CD14-positive monocyte (primary cell): Measurements from ENCODE around the gene CBLB. TPM values are rescaled to one million over a fixed set of nuclear protein-coding genes. Genes with fewer than 3 reads are reported as not detected.

ENCODE experiments used
- DNase-seq, 3 donors: peaks; one replicate each; pipeline ENCODE4 v3.0.0-alpha.2; 2011 to 2022
- H2AFZ ChIP-seq: 2 replicates; pipeline ENCODE4 v1.6.0; 2012; ENCODE audit warnings: mild to moderate bottlenecking, low read depth, low read length, inconsistent platforms; ENCODE audit not compliant: insufficient read depth, poor library complexity, severe bottlenecking
- H3K27ac ChIP-seq, 2 donors: 1 replicate in 1 of 2; 2 replicates in 1 of 2; pipeline ENCODE4 v1.5.1; 2012 to 2013; ENCODE audit warnings: low read length in 2 of 2, control low read depth in 1 of 2, inconsistent platforms in 1 of 2, low read depth in 1 of 2, mild to moderate bottlenecking in 1 of 2
- H3K27me3 ChIP-seq, 2 donors: one replicate each; pipeline versions ENCODE4 v1.6.0 to v1.6.1; 2011 to 2013; ENCODE audit warnings: low read length in 2 of 2; ENCODE audit not compliant: control insufficient read depth in 2 of 2, insufficient read depth in 2 of 2
- H3K36me3 ChIP-seq, 2 donors: replicated peaks in 1 of 2; 1 replicate in 1 of 2; 2 replicates in 1 of 2; pipeline versions ENCODE4 v1.5.1 to v1.6.1; 2012 to 2013; ENCODE audit warnings: low read length in 2 of 2, control low read depth in 1 of 2, inconsistent platforms in 1 of 2, mild to moderate bottlenecking in 1 of 2; ENCODE audit not compliant: insufficient read depth in 2 of 2, control insufficient read depth in 1 of 2
- H3K4me1 ChIP-seq, 2 donors: 1 replicate in 1 of 2; 2 replicates in 1 of 2; pipeline versions ENCODE4 v1.5.1 to v1.6.1; 2012 to 2013; ENCODE audit warnings: low read length in 2 of 2, control low read depth in 1 of 2, inconsistent platforms in 1 of 2, mild to moderate bottlenecking in 1 of 2, moderate library complexity in 1 of 2; ENCODE audit not compliant: insufficient read depth in 2 of 2, control insufficient read depth in 1 of 2
- H3K4me2 ChIP-seq: replicated peaks from 2 replicates; pipeline ENCODE3; 2012; ENCODE audit warnings: low read length, moderate library complexity, mild to moderate bottlenecking; ENCODE audit not compliant: poor library complexity, severe bottlenecking; ENCODE audit errors: extremely low read depth
- H3K4me3 ChIP-seq, 3 experiments: fragments of 200-600 bp in 1 of 3; sonication (generic) in 1 of 3; replicated peaks in 1 of 3; 1 replicate in 2 of 3; 2 replicates in 1 of 3; pipeline ENCODE4 v1.5.1; 2011 to 2013; ENCODE audit warnings: low read length in 3 of 3, mild to moderate bottlenecking in 3 of 3, control low read depth in 2 of 3, low read depth in 2 of 3, inconsistent platforms in 1 of 3, moderate library complexity in 1 of 3
- H3K79me2 ChIP-seq: 2 replicates; pipeline ENCODE4 v1.6.0; 2012; ENCODE audit warnings: mild to moderate bottlenecking, control low read depth, inconsistent platforms, low read length, moderate library complexity; ENCODE audit not compliant: insufficient read depth
- H3K9ac ChIP-seq: 2 replicates; pipeline ENCODE4 v1.6.0; 2017; ENCODE audit warnings: low read length, mild to moderate bottlenecking; ENCODE audit not compliant: insufficient read depth, poor library complexity, severe bottlenecking
- H3K9me3 ChIP-seq, 2 donors: replicated peaks in 1 of 2; 1 replicate in 1 of 2; 2 replicates in 1 of 2; pipeline versions ENCODE4 v1.5.1 to v1.6.1; 2012 to 2013; ENCODE audit warnings: low read length in 2 of 2, control low read depth in 1 of 2; ENCODE audit not compliant: control insufficient read depth in 1 of 2, insufficient read depth in 1 of 2
- H4K20me1 ChIP-seq: 2 replicates; pipeline ENCODE4 v1.6.0; 2012; ENCODE audit warnings: mild to moderate bottlenecking, low read length, control low read depth, moderate library complexity; ENCODE audit not compliant: insufficient read depth
- H3K27ac Mint-ChIP-seq, 7 donors: one replicate each; pipeline ENCODE4 v1.8.0; 2020; ENCODE audit warnings: mild to moderate bottlenecking in 7 of 7, mixed read lengths in 7 of 7, moderate library complexity in 6 of 7, inconsistent platforms in 2 of 7
- H3K27me3 Mint-ChIP-seq, 3 donors: one replicate each; pipeline ENCODE4 v1.8.0; 2021 to 2022; ENCODE audit warnings: low read depth in 3 of 3, mild to moderate bottlenecking in 3 of 3, mixed read lengths in 3 of 3, moderate library complexity in 3 of 3, inconsistent platforms in 1 of 3
- H3K36me3 Mint-ChIP-seq, 2 donors: one replicate each; pipeline ENCODE4 v1.8.0; 2020; ENCODE audit warnings: mixed read lengths in 2 of 2, inconsistent platforms in 1 of 2, mild to moderate bottlenecking in 1 of 2
- H3K4me1 Mint-ChIP-seq: one replicate; pipeline ENCODE4 v1.8.0; 2020; ENCODE audit warnings: mild to moderate bottlenecking, mixed read lengths
- H3K4me3 Mint-ChIP-seq, 2 donors: one replicate each; pipeline ENCODE4 v1.8.0; 2020; ENCODE audit warnings: mild to moderate bottlenecking in 2 of 2, mixed read lengths in 2 of 2, moderate library complexity in 1 of 2
- H3K9me3 Mint-ChIP-seq, 7 donors: one replicate each; pipeline ENCODE4 v1.8.0; 2020 to 2022; ENCODE audit warnings: mixed read lengths in 7 of 7, mild to moderate bottlenecking in 6 of 7, moderate library complexity in 6 of 7, inconsistent platforms in 2 of 7
- WGBS: methylation state at CpG from one replicate; pipeline ENCODE4 v1.1.5; 2013; ENCODE audit warnings: missing lambda C conversion rate; ENCODE audit not compliant: insufficient coverage; 5-methylcytosine and 5-hydroxymethylcytosine counted together
- intact Hi-C, 2 donors: fragments of 100-400 bp; cut with micrococcal nuclease; formaldehyde crosslinking; loops; one replicate each; pipeline versions ENCODE4 v1.15.0 to v1.15.1; 2023
- polyA plus RNA-seq, 3 donors: library from polyadenylated mRNA; depleted of rRNA in 1 of 3; unstranded in 2 of 3; stranded (reverse) in 1 of 3; fragments of 300-500 nt in 2 of 3; fragments of >200 nt in 1 of 3; fragmentation: Illumina TruSeq in 2 of 3; gene quantifications; 1 replicate in 2 of 3; 2 replicates in 1 of 3; pipeline ENCODE4 v1.2.3, GENCODE V29; 2012 to 2021
- TF ChIP-seq, protein P1 (sequence below): fragments of 200-600 bp; IDR thresholded peaks from one replicate; pipeline ENCODE4 v1.8.0; 2022; ENCODE audit warnings: antibody characterized with exemption, mild to moderate bottlenecking

The CBLB gene
- polyA plus RNA-seq, 3 donors, result 1.6 to 8.1 (median 3.6) TPM

DNA sequence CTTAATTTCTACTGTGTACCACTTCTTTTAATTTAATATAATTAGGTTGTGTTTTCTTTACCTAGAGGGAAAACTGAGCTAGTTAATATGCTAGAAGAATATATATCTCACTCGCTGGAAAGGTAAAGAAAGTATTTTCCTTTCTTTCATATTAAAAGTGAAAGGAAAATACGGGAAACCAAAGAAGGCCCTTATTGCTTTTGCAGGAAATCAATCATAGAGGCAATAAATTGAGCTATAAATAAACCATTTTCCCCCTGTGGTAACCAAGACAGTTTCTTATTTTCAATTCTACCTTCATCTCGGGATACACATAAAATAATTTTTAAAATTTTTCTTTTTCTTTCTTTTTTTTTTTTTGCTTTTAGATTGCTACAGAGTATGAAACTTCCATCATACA lies 101.6 kb downstream of the CBLB start:
- H3K36me3 ChIP-seq, result peaks cover 0 to 3% of the 10 kb centered on the region in 2 donors
- no peak overlapping the region for H3K4me3 ChIP-seq
- no peak overlapping the region for H2AFZ ChIP-seq
- intact Hi-C loops, result no loop called here
- Mint-ChIP-seq H3K9me3 (peaks cover 4 to 12% (median 9%) of the 10 kb centered on the region in 7 donors), H3K4me1 (peaks cover 24% of the 10 kb centered on the region), H3K27ac (no peak overlapping the region), H3K4me3 (no peak overlapping the region), H3K36me3 (peaks cover 13 to 16% of the 10 kb centered on the region in 2 donors), H3K27me3 (peaks cover 0 to 4% (median 0%) of the 10 kb centered on the region in 3 donors)
- no peak for DNase-seq
- H3K27me3 ChIP-seq, result no peaks in the 10 kb centered on the region
- H3K9me3 ChIP-seq, result peaks cover 7% of the 10 kb centered on the region in 2 donors
- no peak overlapping the region for H3K4me2 ChIP-seq
- H3K4me1 ChIP-seq, result peaks cover 10 to 16% of the 10 kb centered on the region in 2 donors
- TF ChIP-seq, protein P1, sequence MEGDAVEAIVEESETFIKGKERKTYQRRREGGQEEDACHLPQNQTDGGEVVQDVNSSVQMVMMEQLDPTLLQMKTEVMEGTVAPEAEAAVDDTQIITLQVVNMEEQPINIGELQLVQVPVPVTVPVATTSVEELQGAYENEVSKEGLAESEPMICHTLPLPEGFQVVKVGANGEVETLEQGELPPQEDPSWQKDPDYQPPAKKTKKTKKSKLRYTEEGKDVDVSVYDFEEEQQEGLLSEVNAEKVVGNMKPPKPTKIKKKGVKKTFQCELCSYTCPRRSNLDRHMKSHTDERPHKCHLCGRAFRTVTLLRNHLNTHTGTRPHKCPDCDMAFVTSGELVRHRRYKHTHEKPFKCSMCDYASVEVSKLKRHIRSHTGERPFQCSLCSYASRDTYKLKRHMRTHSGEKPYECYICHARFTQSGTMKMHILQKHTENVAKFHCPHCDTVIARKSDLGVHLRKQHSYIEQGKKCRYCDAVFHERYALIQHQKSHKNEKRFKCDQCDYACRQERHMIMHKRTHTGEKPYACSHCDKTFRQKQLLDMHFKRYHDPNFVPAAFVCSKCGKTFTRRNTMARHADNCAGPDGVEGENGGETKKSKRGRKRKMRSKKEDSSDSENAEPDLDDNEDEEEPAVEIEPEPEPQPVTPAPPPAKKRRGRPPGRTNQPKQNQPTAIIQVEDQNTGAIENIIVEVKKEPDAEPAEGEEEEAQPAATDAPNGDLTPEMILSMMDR, result no peak
- no CpG with 5 or more reads among the region's 3 CpGs for WGBS
- H3K9ac ChIP-seq, result no peak overlapping the region
- no peaks in the 10 kb centered on the region for H4K20me1 ChIP-seq
- no peaks in the 10 kb centered on the region for H3K79me2 ChIP-seq
- H3K27ac ChIP-seq, result no peak overlapping the region

DNA sequence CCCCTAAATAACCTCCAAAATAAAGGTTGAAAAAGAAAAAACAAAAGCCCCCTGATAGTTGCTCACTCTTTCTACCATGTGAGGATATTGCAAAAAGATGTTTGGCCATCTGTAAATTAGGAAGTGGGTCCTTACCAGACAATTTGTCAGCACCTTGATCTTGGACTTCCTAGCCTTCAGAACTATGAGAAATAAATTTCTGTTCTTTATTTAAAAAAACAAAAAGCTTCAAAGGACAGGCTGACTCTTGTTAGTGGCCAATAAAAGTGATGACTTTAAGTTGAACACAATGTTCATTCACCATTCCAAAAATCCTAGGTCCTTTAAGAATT lies 103.5 kb downstream of the CBLB start:
- no peak overlapping the region for H3K27ac Mint-ChIP-seq
- peaks cover 10 to 21% (median 18%) of the 10 kb centered on the region in 7 donors for H3K9me3 Mint-ChIP-seq
- H3K4me1 Mint-ChIP-seq, result peaks cover 24% of the 10 kb centered on the region
- no peak overlapping the region for H3K4me3 ChIP-seq
- peak in 1 of 3 donors; percentile 3 for DNase-seq
- H3K27ac ChIP-seq, result no peak overlapping the region
- H3K27me3 ChIP-seq, result no peaks in the 10 kb centered on the region
- peaks cover 21 to 28% of the 10 kb centered on the region in 2 donors for H3K36me3 Mint-ChIP-seq
- intact Hi-C loops, result no loop called here
- peaks cover 10 to 16% of the 10 kb centered on the region in 2 donors for H3K4me1 ChIP-seq
- no peak overlapping the region for H3K4me3 Mint-ChIP-seq
- H2AFZ ChIP-seq, result no peak overlapping the region
- H3K9me3 ChIP-seq, result peaks cover 8 to 13% of the 10 kb centered on the region in 2 donors
- H3K79me2 ChIP-seq, result no peaks in the 10 kb centered on the region
- no peaks in the 10 kb centered on the region for H4K20me1 ChIP-seq
- H3K27me3 Mint-ChIP-seq, result peaks cover 0 to under 1% (median 0%) of the 10 kb centered on the region in 3 donors
- H3K4me2 ChIP-seq, result no peak overlapping the region
- TF ChIP-seq, protein P1, result no peak
- no peak overlapping the region for H3K9ac ChIP-seq
- H3K36me3 ChIP-seq, result peaks cover 0 to 7% of the 10 kb centered on the region in 2 donors
